Left renal cortex interstitium (tissue), 4 donors: ENCODE results near the gene PPARG. TPM values are rescaled to one million over a fixed set of nuclear protein-coding genes. Genes with fewer than 3 reads are reported as not detected.
"Not testable (repeated sequence)": the region's sequence is repeated elsewhere in the genome, so short reads cannot be mapped to it uniquely, and the experiment has no call there.

ENCODE experiments used
- DNase-seq, 4 donors: peaks; one replicate each; pipeline ENCODE4 v3.0.0-alpha.2; 2013; ENCODE audit warnings: low read depth in 4 of 4, low spot score in 2 of 4, missing footprints in 1 of 4
- polyA plus RNA-seq, 4 donors: library from polyadenylated mRNA; unstranded; fragments of 120-200 nt; gene quantifications; one replicate each; pipeline ENCODE4 v1.2.1, GENCODE V29; 2013; ENCODE audit not compliant: insufficient read length in 4 of 4

The PPARG gene
- polyA plus RNA-seq, 4 donors = 22.6 to 29.5 (median 27.5) TPM

DNA sequence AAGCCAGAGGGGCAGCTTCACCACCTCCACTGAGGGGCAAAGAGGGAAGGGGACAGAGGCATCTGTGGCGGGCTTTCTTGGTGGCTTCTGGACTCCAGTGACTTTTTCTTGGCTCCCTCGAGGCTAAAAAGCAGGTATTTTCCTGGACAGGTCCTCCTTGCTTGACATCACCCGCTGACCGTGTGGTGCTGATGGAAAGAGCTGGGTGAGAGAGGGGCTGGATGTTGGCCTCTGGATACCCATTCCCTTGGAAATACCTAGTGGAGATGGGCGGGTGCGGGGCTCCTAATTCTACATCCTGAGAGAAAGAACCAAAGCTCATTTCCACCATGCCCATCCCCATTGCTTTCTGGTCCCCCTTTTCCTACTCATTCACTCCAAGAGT lies 148.3 kb downstream of the PPARG start:
- DNase-seq = no peak

DNA sequence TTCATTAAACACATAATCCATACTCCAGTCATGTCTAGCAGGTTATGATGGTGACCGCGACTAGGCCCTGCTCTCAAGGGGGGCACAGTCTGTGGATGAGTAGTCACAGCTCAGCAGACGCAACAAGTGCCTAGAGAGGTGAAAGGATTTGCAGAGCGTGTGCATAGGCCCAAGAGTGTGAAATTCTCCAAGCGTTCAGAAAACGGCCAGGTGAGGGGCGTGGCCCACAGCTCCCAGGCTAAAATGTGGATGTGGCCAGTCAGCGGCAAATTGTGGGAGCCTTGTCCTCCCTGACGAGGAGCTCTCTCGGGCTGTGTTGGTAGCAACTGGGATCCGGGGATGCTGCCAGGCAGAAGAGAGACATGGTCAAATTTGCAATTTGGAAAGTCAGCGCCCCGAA lies 149.0 kb downstream of the PPARG start:
- DNase-seq = no peak

DNA sequence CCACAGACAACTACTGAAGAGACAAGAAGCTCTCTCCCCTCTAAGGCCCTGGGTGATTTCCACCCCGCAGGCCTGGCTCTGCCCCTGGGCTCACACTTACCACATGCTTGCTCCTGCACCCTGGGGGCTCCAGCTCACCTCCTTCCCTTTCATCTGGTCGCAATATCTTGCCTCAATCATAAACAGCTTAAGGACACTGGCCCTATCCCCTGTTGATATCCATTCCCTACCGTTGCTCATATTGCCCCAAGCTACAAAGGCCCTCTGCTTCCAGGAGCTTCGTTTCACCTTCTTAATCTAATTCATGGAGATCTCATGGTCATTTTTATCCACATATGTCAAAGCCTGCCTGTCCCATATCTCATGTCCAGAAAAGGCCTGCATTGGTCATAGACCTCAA lies 149.4 kb downstream of the PPARG start:
- DNase-seq = no peak

DNA sequence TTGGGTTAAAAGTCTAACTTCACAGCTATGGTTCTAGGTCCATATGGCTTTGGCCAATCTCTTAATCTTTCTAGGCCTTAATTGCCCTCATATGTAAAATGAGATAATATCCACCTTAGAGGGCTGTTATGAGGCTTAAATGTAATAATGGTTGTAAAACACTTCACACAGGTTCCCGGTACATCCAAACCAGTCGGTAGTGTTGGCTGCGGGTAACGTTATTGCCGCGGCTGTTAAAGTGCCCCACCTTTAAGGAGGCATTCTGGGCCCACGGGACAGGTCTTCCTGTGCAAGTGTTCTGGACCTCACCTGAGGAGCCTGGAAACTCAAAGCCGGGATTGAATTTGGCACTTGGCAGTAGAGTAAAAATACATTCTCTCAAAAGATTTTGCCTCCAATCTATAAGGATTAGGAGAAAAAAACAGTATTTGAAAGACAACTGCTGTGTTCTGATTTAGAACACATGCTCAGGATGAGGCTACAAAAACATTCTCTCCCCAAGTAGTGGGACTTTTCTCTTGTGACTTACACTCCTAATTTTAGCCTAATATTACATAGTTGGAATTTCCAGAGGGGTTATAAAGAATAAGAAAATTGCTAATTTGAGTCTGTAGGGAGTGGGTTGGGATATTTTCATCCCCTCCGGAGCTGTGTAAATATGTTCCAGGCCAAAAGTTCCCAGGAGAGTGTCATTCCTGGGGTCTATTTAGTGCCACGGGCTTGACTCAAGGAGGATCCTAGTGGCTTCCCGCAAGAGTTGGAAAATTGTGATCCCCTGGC lies 150.5 kb downstream of the PPARG start:
- no peak for DNase-seq

DNA sequence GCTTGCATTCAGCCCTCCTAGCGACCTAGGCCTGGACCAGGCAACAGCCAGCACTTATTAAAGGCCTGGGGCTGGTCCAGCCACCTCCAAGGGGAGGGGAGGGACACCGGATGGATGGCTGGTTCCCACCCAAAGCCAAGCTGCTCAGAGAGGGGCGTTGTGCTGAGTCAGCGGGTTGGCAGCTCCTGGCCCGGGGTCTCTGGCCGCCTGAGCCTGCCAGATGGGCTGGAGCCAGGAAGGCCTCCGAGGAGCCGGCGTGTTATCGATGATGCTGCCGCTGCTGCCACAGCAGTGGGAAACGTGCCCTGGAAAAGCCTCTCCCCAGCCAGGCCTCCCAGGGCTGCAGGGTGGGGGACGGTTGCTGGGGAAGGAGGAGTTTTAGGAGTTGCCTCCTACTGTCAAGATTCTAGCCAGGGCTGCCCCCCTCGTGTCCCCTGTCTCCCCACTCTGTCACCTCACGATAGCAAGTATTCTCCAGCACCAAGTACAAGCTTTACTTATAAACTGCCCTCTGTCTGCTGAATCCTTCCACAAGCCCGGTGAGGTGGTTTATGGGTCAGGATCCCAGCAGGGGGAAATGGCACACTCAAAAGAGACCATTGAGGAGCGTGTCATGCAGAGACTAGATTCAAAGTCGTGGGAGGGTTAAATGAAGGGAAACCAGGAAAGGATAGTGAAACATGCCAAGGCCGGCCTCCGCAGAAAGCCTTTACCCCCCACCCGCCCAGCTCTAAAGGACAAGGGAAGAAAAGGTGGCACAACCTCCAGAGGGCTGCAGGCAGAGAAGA lies 152.3 kb downstream of the PPARG start:
- no peak for DNase-seq

DNA sequence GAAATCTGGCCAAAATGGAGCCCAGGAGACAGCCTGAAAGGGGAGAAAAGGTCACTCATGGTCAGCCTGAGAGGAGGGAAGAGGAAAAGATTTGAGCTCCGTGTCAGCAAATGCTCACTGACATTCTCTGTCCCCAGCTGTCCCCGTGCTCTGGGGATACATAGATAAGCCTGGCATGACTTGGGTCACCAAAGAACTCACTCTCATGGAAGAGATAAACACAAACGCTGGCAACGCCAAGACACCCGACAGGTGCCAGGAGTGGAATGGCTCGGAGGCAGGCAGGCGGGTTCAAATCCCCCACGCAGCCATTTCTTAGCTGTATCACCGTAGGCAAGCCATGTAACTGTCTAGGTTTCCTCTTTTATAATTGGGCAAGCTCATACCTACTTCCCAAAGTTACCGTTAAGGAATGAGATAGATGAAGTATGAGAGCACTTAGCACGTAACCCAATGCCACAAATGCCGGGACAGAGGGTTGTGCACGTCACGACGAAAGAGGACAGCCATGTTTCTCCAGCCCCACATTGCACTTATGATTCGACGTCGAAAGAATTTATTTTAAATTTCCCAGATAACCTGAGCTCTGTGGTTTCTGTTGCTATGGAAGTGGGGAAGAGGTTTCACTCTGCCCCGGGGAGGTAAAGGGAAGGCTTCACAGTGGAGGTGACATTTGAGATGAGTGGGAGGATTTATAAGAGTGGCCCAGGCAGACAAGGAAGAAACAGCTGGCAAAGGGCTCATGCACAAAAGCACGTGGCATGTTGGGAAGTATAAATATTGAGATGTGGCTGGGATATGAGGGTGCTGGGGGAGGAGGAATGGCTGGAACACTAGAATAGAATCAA lies 154.0 kb downstream of the PPARG start:
- DNase-seq = no peak

DNA sequence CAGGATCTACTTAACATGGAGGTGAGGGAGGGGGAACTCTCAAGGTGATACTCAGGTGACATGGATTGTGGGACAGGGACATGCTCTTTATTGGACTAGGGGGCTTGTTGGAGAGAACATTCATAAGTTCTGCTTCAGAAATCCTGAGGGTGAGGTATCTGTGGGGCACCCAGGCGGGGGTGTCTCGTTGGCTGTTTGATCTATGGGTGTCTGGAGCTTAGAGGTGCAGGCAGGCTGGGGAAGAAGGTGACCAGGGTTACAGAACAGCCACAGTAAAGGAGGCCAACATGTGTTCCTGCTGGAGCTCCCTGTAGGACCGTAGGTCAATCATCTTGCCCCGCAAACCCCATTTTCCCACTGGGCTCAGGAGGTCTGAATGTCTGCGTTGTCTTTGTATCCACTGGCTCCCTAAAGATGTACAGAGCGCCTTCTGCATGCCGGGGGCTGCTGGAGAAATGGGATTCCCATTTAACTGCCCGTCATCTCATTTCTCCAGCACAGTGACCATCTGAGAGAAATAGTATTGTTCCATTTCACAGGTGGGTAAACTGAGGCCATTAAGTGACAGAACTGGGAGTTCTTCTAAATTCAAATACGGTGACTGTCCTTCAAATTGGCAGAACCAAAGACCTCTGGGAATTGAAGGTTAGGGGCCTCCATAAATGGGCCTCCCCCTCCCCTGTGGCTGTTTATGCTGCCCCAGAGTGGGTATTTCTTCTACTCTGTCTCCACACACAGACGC lies 155.1 kb downstream of the PPARG start:
- no peak for DNase-seq

DNA sequence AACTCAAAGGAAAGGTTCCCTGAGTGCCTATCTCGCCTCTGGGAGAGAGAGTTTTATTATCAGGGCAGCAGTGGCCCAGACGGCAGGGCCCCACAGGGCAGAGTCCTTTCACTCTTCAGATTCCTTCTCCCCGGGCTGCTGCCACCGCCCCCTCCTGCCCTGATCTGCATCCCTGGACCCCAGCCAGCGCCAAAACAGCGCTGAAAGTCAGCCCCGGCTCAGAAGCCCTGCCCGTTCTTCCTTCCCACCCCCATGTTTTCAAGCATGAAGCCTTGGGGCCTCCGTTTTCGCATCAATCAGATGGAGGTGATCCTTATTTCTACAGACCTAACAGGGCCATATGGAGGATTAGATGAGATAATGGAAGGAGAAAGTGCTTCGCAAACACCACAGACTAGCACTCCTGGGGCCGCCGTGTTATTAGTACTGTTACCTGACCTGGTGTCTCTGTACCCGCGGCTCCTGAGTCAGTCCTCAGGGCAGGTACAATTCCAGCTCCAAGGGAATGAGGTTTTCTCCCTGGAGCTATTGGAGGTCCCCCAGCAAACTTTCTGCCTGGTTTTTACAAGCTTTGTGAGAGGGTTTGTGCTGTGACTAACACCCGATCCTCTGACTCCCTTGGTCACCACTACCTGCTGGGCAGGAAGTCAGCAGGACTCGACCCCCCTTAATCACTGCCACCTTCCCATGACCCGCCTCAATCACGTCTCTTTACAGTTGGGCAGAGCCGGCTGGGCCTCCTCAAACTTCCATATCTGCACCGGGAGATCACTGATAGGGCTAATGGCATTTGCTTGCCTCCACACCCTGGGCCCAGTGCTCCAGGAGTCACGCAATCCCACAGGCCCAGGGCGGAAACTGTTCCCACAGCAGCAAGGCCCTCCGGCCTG lies 156.0 kb downstream of the PPARG start:
- DNase-seq = no peak

DNA sequence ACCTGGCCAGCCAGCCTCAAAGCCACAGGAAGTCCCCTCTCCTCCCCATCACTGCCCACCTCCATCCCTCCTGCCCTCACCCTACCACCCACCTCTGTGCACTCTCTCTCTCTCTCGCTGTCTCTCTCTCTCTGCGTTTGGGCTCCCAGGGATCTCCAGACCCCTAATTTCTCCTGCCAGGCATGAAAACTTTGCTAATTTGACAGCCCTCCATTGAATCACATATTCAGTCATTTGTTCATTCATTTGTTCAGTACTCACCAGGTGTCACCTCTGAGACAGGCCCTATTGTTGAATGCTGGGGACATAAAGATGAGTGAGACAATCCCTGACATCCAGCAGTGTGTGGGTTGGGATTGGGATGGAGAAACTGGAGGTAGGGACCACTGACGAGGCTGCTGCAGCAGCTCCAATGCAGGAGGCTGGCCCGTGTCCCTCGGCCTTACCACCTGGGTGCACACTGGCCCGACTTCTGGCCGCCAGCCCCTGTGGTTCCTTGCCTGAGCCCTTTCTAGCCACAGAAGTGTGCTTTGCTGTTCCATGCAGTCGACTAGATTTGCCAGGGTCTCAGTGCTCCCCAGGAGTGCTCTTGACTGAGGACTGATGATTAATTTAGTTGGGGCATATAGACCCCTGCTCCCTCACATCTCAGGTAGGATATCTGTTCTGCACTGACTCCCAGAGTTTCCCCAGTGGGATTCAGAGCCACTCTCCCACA lies 156.8 kb downstream of the PPARG start:
- DNase-seq = no peak

DNA sequence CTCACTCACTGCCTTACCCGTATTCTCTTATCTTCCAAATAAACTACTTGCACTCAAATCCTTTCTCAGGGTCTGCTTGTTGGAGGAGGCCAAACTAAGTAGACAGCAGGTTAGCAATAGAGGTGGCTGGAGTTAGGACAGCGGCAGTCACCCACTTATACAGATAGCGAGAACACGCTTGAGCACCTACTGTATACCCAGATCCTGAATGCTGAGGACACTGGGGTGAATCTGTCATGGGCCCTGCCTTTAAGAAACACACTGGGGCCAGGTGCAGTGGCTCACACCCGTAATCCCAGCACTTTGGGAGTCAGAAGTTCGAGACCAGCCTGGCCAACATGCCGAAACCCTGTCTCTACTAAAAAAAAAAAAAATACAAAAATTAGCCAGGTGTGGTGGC lies 157.4 kb downstream of the PPARG start:
- DNase-seq = no peak

DNA sequence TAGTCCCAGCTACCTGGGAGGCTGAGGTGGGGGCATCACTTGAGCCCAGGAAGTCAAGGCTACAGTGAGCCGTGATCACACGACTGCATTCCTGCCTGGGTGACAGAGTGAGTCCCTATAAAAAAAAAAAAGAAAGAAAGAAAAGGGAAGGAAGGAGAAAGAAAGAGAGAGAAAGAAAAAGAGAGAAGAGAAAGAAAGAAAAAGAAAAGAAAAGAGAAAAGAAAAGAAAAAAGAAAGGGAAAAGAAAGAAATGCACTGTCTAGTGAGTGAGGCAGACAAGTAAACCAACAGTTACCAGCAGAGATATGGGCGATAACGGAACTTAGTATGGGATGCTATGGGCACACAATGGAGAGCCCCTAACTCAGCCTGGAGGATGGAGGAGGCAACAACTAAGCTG lies 158.2 kb downstream of the PPARG start:
- DNase-seq = no peak

DNA sequence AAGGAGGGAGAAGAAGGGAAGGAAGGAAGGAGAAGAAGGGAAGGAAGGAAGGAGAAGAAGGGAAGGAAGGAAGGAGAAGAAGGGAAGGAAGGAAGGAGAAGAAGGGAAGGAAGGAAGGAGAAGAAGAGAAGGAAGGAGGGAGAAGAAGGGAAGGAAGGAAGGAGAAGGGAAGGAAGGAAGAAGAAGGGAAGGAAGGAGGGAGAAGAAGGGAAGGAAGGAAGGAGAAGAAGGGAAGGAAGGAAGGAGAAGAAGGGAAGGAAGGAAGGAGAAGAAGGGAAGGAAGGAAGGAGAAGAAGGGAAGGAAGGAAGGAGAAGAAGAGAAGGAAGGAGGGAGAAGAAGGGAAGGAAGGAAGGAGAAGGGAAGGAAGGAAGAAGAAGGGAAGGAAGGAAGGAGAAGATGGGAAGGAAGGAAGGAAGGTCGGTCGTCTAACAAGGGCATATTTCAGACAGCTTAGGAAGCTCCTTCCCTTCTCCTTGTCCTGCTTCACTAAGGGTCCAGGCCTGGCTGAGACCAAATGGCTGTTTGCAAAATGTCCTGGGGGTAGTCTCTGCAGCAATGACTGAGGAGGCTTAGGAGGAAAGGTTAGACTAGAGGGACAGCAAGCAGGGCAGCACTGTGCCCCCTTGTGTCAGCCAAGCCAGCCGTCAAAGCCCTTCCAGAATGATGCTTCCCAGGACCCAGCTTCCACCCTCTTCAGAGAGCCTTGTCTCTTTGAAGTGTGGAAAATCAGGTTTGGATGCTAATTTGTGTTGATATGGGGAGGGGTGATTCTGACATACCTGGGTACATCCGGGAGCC lies 159.7 kb downstream of the PPARG start:
- DNase-seq = not testable (repeated sequence)

DNA sequence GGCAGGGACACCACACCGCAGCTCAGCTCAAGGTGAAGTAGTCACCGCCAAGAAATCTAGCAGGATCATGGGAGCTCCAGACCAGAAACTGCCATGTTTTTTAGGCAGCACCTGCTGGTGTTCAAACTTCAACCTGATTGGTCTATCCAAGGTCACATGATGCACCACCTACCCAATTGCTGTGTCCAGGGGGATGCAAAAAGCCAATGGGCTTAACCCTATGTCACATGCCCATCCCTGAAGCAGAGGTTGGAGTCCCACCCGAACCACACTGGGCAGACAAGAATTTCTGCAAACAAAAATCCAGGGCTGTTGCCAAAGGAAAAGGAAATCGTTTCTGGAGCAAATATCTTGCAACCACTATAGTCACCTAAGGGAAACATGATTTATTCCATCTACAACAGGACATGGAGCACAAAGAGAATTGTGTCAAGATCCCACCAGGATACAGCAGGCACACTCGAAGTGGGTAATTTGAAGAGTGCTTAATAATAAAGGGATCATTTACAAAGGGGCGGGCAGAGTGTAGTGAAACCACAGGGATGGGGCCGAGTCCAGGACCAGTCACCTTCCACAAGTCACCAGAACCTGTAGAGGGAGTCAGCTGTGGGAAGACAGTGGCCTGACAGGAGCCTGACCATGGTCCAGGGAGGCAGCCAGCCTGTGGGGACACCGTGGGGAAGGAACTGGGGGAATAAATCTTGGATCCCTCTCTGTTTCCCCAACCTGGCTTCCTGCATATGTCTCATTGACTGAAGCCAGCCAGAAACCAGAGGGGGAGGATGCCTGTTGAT lies 161.2 kb downstream of the PPARG start:
- DNase-seq = no peak

DNA sequence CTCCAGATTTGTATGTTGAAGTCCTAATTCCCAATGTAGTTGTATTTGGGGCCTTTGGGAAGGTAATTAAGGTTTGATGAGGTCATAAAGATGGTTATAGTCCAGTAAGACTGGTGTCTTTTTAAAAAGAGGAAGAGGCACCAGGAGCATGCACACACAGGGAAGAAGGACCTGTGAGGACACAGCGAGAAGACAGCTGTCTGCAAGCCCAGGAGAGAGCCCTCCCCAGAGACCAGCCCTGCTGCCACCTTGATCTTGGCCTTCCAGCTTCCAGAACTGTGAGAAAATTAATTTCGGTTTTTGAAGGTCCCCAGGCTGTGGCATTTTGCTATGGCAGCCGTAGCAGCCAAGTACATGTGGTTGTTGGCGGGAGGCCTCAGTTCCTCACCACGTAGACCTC lies 162.6 kb downstream of the PPARG start:
- DNase-seq = no peak

DNA sequence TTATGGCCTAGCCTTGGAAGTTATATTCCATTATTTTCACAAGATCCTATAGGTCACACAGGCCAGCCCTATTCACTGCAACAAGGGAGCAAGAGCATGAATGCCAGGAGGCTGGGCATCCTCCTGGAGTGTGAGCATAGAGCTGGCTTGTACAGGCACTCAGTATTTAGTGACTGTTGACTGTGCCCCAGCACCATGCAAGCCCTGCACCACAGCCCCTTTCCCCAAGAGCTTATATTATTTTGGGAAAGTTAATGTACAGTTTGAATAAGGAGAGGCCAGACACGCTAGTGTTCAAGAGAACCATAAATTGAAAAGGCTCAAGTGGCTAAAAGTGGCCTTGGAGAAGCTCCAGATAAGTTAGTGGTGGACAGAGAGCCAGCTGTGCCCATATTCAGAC lies 163.1 kb downstream of the PPARG start:
- DNase-seq = no peak

DNA sequence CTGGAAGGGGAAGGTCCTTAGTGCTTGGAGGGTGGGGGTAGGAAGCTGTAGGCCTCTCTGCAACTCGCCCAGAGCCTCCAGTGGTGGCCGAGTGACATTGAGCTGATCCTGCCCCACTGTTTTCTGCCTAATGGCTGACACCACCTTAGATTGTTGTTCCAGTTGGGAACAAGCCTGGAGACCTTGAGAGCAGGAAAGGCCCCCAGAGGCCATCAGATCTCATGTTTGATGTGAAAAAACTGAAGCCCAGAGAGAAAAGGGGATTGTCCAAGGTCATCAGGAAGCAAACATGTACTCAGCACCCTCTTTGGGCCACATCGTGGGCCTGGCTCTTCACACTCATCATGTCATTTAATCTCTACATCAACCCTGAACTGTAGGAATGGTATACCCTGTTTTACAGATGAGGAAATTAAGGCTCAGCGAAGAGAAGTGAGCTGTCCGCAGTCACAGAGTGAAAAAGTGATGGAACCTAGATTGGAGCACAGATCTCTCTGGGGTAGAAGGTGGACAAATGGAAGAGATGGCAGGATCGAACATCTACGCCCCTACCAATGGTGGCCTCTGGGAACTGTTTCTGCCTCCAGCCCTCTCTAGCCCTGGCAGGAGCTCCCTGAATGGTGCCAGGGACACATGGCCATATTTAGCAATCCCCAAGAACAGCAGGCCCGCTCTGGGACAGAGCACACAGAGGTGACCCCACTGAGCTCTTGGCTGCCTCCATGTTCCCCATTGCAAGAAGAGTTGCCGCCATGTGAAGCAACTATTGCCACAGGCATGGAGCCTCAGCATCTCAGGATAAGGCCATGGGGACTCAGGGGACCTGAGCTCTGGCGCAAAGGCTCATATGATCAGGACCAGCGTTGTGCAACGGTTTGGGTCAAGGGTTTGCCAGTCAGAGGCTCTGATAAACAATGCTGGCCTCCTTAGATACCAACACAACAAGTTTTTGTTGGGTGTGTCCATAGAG lies 163.8 kb downstream of the PPARG start:
- DNase-seq = no peak
